Activated CD4-positive, alpha-beta memory T cell treated with anti-CD3 and anti-CD28 coated beads for 36 hours (primary cell): ENCODE measurements around the gene CHCHD3. TPM values are rescaled to one million over a fixed set of nuclear protein-coding genes. Genes with fewer than 3 reads are reported as not detected.

ENCODE experiments used
- CTCF ChIA-PET: fragments of 350-600 bp; sonication (Branson Sonifier 250); formaldehyde crosslinking; loops from one replicate; lab custom pipeline; 2021; ENCODE audit warnings: antibody characterized with exemption, inconsistent platforms; lab: Charles Lee
- POLR2A ChIA-PET: fragments of 350-600 bp; sonication (Branson Sonifier 250); formaldehyde crosslinking; loops from one replicate; lab custom pipeline; 2021; ENCODE audit warnings: antibody characterized with exemption; lab: Charles Lee
- DNase-seq: peaks from one replicate; pipeline ENCODE4 v3.0.0-alpha.2; 2020
- H3K27ac Mint-ChIP-seq: one replicate; pipeline ENCODE4 v1.8.0; 2021; ENCODE audit warnings: mixed read lengths
- H3K27me3 Mint-ChIP-seq: one replicate; pipeline ENCODE4 v1.8.0; 2021; ENCODE audit warnings: mixed read lengths
- H3K36me3 Mint-ChIP-seq: one replicate; pipeline ENCODE4 v1.8.0; 2021; ENCODE audit warnings: mixed read lengths
- H3K4me1 Mint-ChIP-seq: one replicate; pipeline ENCODE4 v1.8.0; 2021; ENCODE audit warnings: low read depth, mixed read lengths
- H3K4me3 Mint-ChIP-seq: one replicate; pipeline ENCODE4 v1.8.0; 2021; ENCODE audit warnings: mild to moderate bottlenecking, mixed read lengths
- H3K9me3 Mint-ChIP-seq: one replicate; pipeline ENCODE4 v1.8.0; 2021; ENCODE audit warnings: mixed read lengths
- intact Hi-C: fragments of 100-400 bp; cut with micrococcal nuclease; formaldehyde crosslinking; loops from one replicate; pipeline ENCODE4 v1.15.1; 2023
- total RNA-seq, 2 experiments: library from RNA; stranded (reverse); gene quantifications; one replicate each; pipeline ENCODE4 v1.2.3, GENCODE V29; 2021

CHCHD3 gene
- total RNA-seq, 2 experiments from 2014 or later, result 49.6 to 51.0 TPM

- ChIA-PET POLR2A (no interaction called here), CTCF (no interaction called here)
- no peak overlapping the region for H3K4me3 Mint-ChIP-seq
- H3K9me3 Mint-ChIP-seq, result peaks cover 3% of the 10 kb centered on the region
- H3K27ac Mint-ChIP-seq, result no peak overlapping the region
- intact Hi-C loops, result no loop called here
- H3K27me3 Mint-ChIP-seq, result no peaks in the 10 kb centered on the region
- DNase-seq, result no peak
- peaks cover 7% of the 10 kb centered on the region for H3K36me3 Mint-ChIP-seq
- H3K4me1 Mint-ChIP-seq, result peaks cover 14% of the 10 kb centered on the region
Observed at GRCh38 chr7:133030346-133030745, 51.5 kb downstream of the CHCHD3 start.

GRCh38 chr7:133029463-133029862 lies 52.4 kb downstream of the CHCHD3 start:
- no peaks in the 10 kb centered on the region for H3K27me3 Mint-ChIP-seq
- peaks cover 14% of the 10 kb centered on the region for H3K4me1 Mint-ChIP-seq
- no peak overlapping the region for H3K4me3 Mint-ChIP-seq
- POLR2A ChIA-PET, result no interaction called here
- H3K27ac Mint-ChIP-seq, result no peak overlapping the region
- no peak for DNase-seq
- peaks cover 3% of the 10 kb centered on the region for H3K36me3 Mint-ChIP-seq
- CTCF ChIA-PET, result interaction anchor here (1.2 kb wide), 1 partner anchor 9 kb away, joined by 3 read pairs; no protein-coding TSS in a partner anchor
- intact Hi-C loops, result no loop called here
- peaks cover 3% of the 10 kb centered on the region for H3K9me3 Mint-ChIP-seq

- DNase-seq, result no peak
- H3K9me3 Mint-ChIP-seq, result peaks cover 3% of the 10 kb centered on the region
- H3K4me1 Mint-ChIP-seq, result peaks cover 14% of the 10 kb centered on the region
- H3K36me3 Mint-ChIP-seq, result peaks cover 9% of the 10 kb centered on the region
- intact Hi-C loops, result no loop called here
- ChIA-PET POLR2A (no interaction called here), CTCF (interaction anchor here (0.7 kb wide), 1 partner anchor 373 kb away, joined by 6 read pairs; no protein-coding TSS in a partner anchor)
- H3K4me3 Mint-ChIP-seq, result no peak overlapping the region
- no peak overlapping the region for H3K27ac Mint-ChIP-seq
- H3K27me3 Mint-ChIP-seq, result no peaks in the 10 kb centered on the region
Observed at GRCh38 chr7:133027397-133027796, 54.5 kb downstream of the CHCHD3 start.

GRCh38 chr7:133026210-133026859 lies 55.6 kb downstream of the CHCHD3 start:
- Mint-ChIP-seq H3K4me1 (peaks cover 12% of the 10 kb centered on the region), H3K27ac (no peak overlapping the region), H3K27me3 (no peaks in the 10 kb centered on the region), H3K36me3 (peaks cover 10% of the 10 kb centered on the region), H3K4me3 (no peak overlapping the region), H3K9me3 (peaks cover 3% of the 10 kb centered on the region)
- DNase-seq, result no peak
- ChIA-PET POLR2A (no interaction called here), CTCF (no interaction called here)
- intact Hi-C loops, result no loop called here

- peaks cover 3% of the 10 kb centered on the region for H3K9me3 Mint-ChIP-seq
- H3K27ac Mint-ChIP-seq, result no peak overlapping the region
- ChIA-PET CTCF (no interaction called here), POLR2A (no interaction called here)
- peaks cover 8% of the 10 kb centered on the region for H3K4me1 Mint-ChIP-seq
- H3K4me3 Mint-ChIP-seq, result no peak overlapping the region
- intact Hi-C loops, result no loop called here
- DNase-seq, result no peak
- no peaks in the 10 kb centered on the region for H3K27me3 Mint-ChIP-seq
- H3K36me3 Mint-ChIP-seq, result peaks cover 20% of the 10 kb centered on the region
Observed at GRCh38 chr7:133025056-133025455, 56.8 kb downstream of the CHCHD3 start.

GRCh38 chr7:133024596-133024995 lies 57.3 kb downstream of the CHCHD3 start:
- Mint-ChIP-seq H3K36me3 (peaks cover 21% of the 10 kb centered on the region), H3K4me1 (peaks cover 4% of the 10 kb centered on the region), H3K4me3 (no peak overlapping the region), H3K9me3 (peaks cover 3% of the 10 kb centered on the region), H3K27ac (no peak overlapping the region), H3K27me3 (no peaks in the 10 kb centered on the region)
- intact Hi-C loops, result no loop called here
- ChIA-PET POLR2A (no interaction called here), CTCF (no interaction called here)
- no peak for DNase-seq

GRCh38 chr7:133023370-133024071 lies 58.4 kb downstream of the CHCHD3 start:
- peaks cover 24% of the 10 kb centered on the region for H3K36me3 Mint-ChIP-seq
- no peak overlapping the region for H3K27ac Mint-ChIP-seq
- peaks cover 3% of the 10 kb centered on the region for H3K9me3 Mint-ChIP-seq
- DNase-seq, result no peak
- POLR2A ChIA-PET, result no interaction called here
- H3K4me3 Mint-ChIP-seq, result no peak overlapping the region
- H3K4me1 Mint-ChIP-seq, result no peaks in the 10 kb centered on the region
- intact Hi-C loops, result no loop called here
- H3K27me3 Mint-ChIP-seq, result no peaks in the 10 kb centered on the region
- CTCF ChIA-PET, result no interaction called here

- CTCF ChIA-PET, result no interaction called here
- Mint-ChIP-seq H3K27me3 (no peaks in the 10 kb centered on the region), H3K4me3 (no peak overlapping the region), H3K27ac (no peak overlapping the region), H3K4me1 (no peaks in the 10 kb centered on the region), H3K36me3 (peaks cover 24% of the 10 kb centered on the region), H3K9me3 (peaks cover 3% of the 10 kb centered on the region)
- intact Hi-C loops, result no loop called here
- DNase-seq, result no peak
- POLR2A ChIA-PET, result no interaction called here
Observed at GRCh38 chr7:133022661-133023060, 59.2 kb downstream of the CHCHD3 start.

- no peaks in the 10 kb centered on the region for H3K27me3 Mint-ChIP-seq
- no peaks in the 10 kb centered on the region for H3K9me3 Mint-ChIP-seq
- no peak for DNase-seq
- H3K36me3 Mint-ChIP-seq, result peaks cover 21% of the 10 kb centered on the region
- no peak overlapping the region for H3K27ac Mint-ChIP-seq
- H3K4me1 Mint-ChIP-seq, result no peaks in the 10 kb centered on the region
- intact Hi-C loops, result no loop called here
- H3K4me3 Mint-ChIP-seq, result no peak overlapping the region
- ChIA-PET CTCF (no interaction called here), POLR2A (no interaction called here)
Observed at GRCh38 chr7:133021196-133021595, 60.7 kb downstream of the CHCHD3 start.

GRCh38 chr7:133020496-133020895 lies 61.4 kb downstream of the CHCHD3 start:
- no peaks in the 10 kb centered on the region for H3K27me3 Mint-ChIP-seq
- intact Hi-C loops, result no loop called here
- no peak for DNase-seq
- H3K36me3 Mint-ChIP-seq, result peaks cover 24% of the 10 kb centered on the region
- no peak overlapping the region for H3K27ac Mint-ChIP-seq
- no peaks in the 10 kb centered on the region for H3K4me1 Mint-ChIP-seq
- POLR2A ChIA-PET, result no interaction called here
- CTCF ChIA-PET, result no interaction called here
- no peaks in the 10 kb centered on the region for H3K9me3 Mint-ChIP-seq
- no peak overlapping the region for H3K4me3 Mint-ChIP-seq

GRCh38 chr7:133019590-133019989 lies 62.3 kb downstream of the CHCHD3 start:
- Mint-ChIP-seq H3K9me3 (no peaks in the 10 kb centered on the region), H3K27me3 (no peaks in the 10 kb centered on the region), H3K4me1 (no peaks in the 10 kb centered on the region), H3K4me3 (no peak overlapping the region), H3K27ac (no peak overlapping the region), H3K36me3 (peaks cover 24% of the 10 kb centered on the region)
- no peak for DNase-seq
- CTCF ChIA-PET, result no interaction called here
- intact Hi-C loops, result no loop called here
- POLR2A ChIA-PET, result no interaction called here

- CTCF ChIA-PET, result no interaction called here
- no peaks in the 10 kb centered on the region for H3K27me3 Mint-ChIP-seq
Observed at GRCh38 chr7:133016604-133017003, 65.3 kb downstream of the CHCHD3 start.

GRCh38 chr7:133015888-133016287 lies 66.0 kb downstream of the CHCHD3 start:
- no peak overlapping the region for H3K4me3 Mint-ChIP-seq
- H3K4me1 Mint-ChIP-seq, result no peaks in the 10 kb centered on the region
- no peak overlapping the region for H3K27ac Mint-ChIP-seq
- POLR2A ChIA-PET, result no interaction called here
- peaks cover 13% of the 10 kb centered on the region for H3K36me3 Mint-ChIP-seq
- intact Hi-C loops, result no loop called here
- H3K27me3 Mint-ChIP-seq, result no peaks in the 10 kb centered on the region
- no peaks in the 10 kb centered on the region for H3K9me3 Mint-ChIP-seq
- CTCF ChIA-PET, result no interaction called here
- DNase-seq, result no peak

More at GRCh38 chr7:133016604-133017003, 65.3 kb downstream of the CHCHD3 start:
- POLR2A ChIA-PET, result no interaction called here
- intact Hi-C loops, result loop anchor here (1.0 kb wide), 1 partner anchor 21 kb away; no protein-coding TSS in a partner anchor
- Mint-ChIP-seq H3K4me3 (no peak overlapping the region), H3K4me1 (no peaks in the 10 kb centered on the region), H3K36me3 (peaks cover 16% of the 10 kb centered on the region), H3K9me3 (no peaks in the 10 kb centered on the region), H3K27ac (no peak overlapping the region)
- DNase-seq, result no peak
